ENCODE measurements around the gene SMAD5. TPM values are rescaled to one million over a fixed set of nuclear protein-coding genes. Genes with fewer than 3 reads are reported as not detected.

Gene SMAD5
- total RNA-seq, 1 experiment from 2014 or later, result 64.3 TPM

DNA sequence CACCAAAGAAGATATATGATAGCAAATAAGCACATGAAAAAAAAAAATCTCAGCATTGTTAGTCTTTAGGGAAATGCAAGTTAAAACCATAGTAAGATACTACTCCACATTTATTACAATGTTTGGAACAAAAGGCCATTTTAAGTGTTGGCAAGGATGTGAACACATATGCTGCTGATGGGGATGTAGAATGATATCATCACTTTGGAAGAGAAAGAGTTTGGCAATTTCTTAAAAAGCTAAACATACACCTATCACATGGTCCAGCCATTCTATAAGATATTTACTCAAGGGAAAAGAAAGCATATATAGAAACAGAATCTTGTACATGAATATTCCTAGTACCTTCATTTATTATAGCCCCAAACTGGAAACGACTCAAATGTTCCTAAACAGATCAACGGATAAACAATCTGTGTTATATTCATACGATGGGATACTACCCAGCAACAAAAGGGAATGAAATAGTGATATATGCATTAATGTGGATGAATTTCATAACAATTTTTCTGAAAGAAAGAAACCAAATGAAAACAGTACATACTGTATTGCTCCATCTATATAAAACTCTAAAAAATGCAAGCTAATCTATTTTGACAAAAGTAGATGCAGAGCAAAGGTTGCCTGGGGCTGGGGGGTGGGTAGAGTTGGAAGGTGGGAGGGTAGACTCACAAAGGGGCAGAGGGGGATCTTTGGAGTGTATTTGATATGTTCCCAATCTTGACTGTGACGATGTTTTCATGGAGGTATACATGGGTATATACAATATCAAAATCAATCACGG lies 45.7 kb upstream of the SMAD5 start:
- H3K4me3 ChIP-seq (replicated peaks in 1 of 2; ENCODE audit: low read depth in 1 of 2, low read length in 2 of 2), result no peak overlapping the region
- no peaks in the 10 kb centered on the region for H3K36me3 ChIP-seq (ENCODE audit: control insufficient read depth in 1 of 2, insufficient read depth in 2 of 2, low read length in 2 of 2)
- H3K9me3 ChIP-seq (ENCODE audit: control insufficient read depth in 1 of 2, insufficient read depth in 1 of 2, low read depth in 1 of 2, low read length in 2 of 2), result no peaks in the 10 kb centered on the region
- CTCF ChIA-PET, result no interaction called here
- H3K9ac ChIP-seq (ENCODE audit: low read length), result no peak overlapping the region
- intact Hi-C loops (cut with micrococcal nuclease), result no loop called here
- H3K79me2 ChIP-seq (ENCODE audit: insufficient read depth, low read length), result no peaks in the 10 kb centered on the region
- TF ChIP-seq TCF7L2 (IDR thresholded peaks at IDR 0.05; ENCODE audit: borderline replicate concordance, extremely low read depth, insufficient read depth, insufficient read length) (no peak), SIN3A (IDR thresholded peaks at IDR 0.05; ENCODE audit: low read depth) (no peak), CEBPB (IDR thresholded peaks at IDR 0.05; ENCODE audit: low read depth) (no peak), SRF (IDR thresholded peaks at IDR 0.05; ENCODE audit: low read depth) (no peak)
- TF ChIP-seq, protein P1, sequence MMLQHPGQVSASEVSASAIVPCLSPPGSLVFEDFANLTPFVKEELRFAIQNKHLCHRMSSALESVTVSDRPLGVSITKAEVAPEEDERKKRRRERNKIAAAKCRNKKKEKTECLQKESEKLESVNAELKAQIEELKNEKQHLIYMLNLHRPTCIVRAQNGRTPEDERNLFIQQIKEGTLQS (IDR thresholded peaks at IDR 0.05), result no peak
- TF ChIP-seq, protein P2, sequence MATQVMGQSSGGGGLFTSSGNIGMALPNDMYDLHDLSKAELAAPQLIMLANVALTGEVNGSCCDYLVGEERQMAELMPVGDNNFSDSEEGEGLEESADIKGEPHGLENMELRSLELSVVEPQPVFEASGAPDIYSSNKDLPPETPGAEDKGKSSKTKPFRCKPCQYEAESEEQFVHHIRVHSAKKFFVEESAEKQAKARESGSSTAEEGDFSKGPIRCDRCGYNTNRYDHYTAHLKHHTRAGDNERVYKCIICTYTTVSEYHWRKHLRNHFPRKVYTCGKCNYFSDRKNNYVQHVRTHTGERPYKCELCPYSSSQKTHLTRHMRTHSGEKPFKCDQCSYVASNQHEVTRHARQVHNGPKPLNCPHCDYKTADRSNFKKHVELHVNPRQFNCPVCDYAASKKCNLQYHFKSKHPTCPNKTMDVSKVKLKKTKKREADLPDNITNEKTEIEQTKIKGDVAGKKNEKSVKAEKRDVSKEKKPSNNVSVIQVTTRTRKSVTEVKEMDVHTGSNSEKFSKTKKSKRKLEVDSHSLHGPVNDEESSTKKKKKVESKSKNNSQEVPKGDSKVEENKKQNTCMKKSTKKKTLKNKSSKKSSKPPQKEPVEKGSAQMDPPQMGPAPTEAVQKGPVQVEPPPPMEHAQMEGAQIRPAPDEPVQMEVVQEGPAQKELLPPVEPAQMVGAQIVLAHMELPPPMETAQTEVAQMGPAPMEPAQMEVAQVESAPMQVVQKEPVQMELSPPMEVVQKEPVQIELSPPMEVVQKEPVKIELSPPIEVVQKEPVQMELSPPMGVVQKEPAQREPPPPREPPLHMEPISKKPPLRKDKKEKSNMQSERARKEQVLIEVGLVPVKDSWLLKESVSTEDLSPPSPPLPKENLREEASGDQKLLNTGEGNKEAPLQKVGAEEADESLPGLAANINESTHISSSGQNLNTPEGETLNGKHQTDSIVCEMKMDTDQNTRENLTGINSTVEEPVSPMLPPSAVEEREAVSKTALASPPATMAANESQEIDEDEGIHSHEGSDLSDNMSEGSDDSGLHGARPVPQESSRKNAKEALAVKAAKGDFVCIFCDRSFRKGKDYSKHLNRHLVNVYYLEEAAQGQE (IDR thresholded peaks at IDR 0.05; ENCODE audit: low read depth), result no peak
- H2AFZ ChIP-seq (ENCODE audit: low read depth, low read length, poor library complexity, severe bottlenecking), result no peak overlapping the region
- BruUV-seq (replicated peaks), result no TSS peak
- ATAC-seq, result no peak
- POLR2A ChIA-PET, result no interaction called here
- no peak for DNase-seq (ENCODE audit: low read depth, low spot score)
- H3K27me3 ChIP-seq (ENCODE audit: insufficient read depth, low read length), result no peaks in the 10 kb centered on the region
- H3K9me2 ChIP-seq (ENCODE audit: insufficient read depth), result no peaks in the 10 kb centered on the region
- no peak overlapping the region for H3K27ac ChIP-seq (ENCODE audit: low read depth, low read length)
- RAD21 ChIA-PET (ENCODE audit: low non-redundant PET in 1 of 2, low total read pairs in 2 of 2, uncharacterized antibody in 2 of 2, unreplicated experiment in 2 of 2), result no interaction called here
- H3K4me1 ChIP-seq (ENCODE audit: control insufficient read depth in 1 of 2, insufficient read depth in 2 of 2, low read length in 2 of 2), result peaks cover 0 to 13% of the 10 kb centered on the region in 2 experiments; a peak in 2 of 4 replicates
- H4K20me1 ChIP-seq (ENCODE audit: insufficient read depth), result no peaks in the 10 kb centered on the region
- H3K4me2 ChIP-seq (ENCODE audit: low read length), result no peak overlapping the region
